ENCODE measurements around the gene TMX4.

Gene TMX4

GRCh38 chr20:8019246-8019997 lies at the start of gene TMX4:
Gene TMX4, minus strand, starts transcription at chr20:8019761. Its CDS starts 148 bp downstream, at chr20:8019613.
- in situ Hi-C loops (cut with HindIII; ENCODE audit: low sequenced_read_pairs): no loop called here

GRCh38 chr20:8067082-8067481 lies 47.5 kb upstream of the TMX4 start:
- in situ Hi-C loops (cut with HindIII; ENCODE audit: low sequenced_read_pairs): no loop called here

GRCh38 chr20:8066662-8067061 lies 47.1 kb upstream of the TMX4 start:
- in situ Hi-C loops (cut with HindIII; ENCODE audit: low sequenced_read_pairs): no loop called here

GRCh38 chr20:8065691-8066090 lies 46.1 kb upstream of the TMX4 start:
- in situ Hi-C loops (cut with HindIII; ENCODE audit: low sequenced_read_pairs): no loop called here

GRCh38 chr20:8062756-8063155 lies 43.2 kb upstream of the TMX4 start:
- in situ Hi-C loops (cut with HindIII; ENCODE audit: low sequenced_read_pairs): no loop called here

- in situ Hi-C loops (cut with HindIII; ENCODE audit: low sequenced_read_pairs): no loop called here
These were observed 42.4 kb upstream of the TMX4 start for GRCh38 chr20:8061861-8062518.

GRCh38 chr20:8060977-8061376 lies 41.4 kb upstream of the TMX4 start:
- in situ Hi-C loops (cut with HindIII; ENCODE audit: low sequenced_read_pairs): no loop called here

- in situ Hi-C loops (cut with HindIII; ENCODE audit: low sequenced_read_pairs): no loop called here
These were observed 38.3 kb upstream of the TMX4 start for GRCh38 chr20:8057871-8058270.

- in situ Hi-C loops (cut with HindIII; ENCODE audit: low sequenced_read_pairs): no loop called here
These were observed 35.5 kb upstream of the TMX4 start for GRCh38 chr20:8055096-8055495.

GRCh38 chr20:8050157-8050837 lies 30.7 kb upstream of the TMX4 start:
- in situ Hi-C loops (cut with HindIII; ENCODE audit: low sequenced_read_pairs): no loop called here

- in situ Hi-C loops (cut with HindIII; ENCODE audit: low sequenced_read_pairs): loop anchor here (25.0 kb wide), 1 partner anchor 338 kb away; no protein-coding TSS in a partner anchor
These were observed 29.7 kb upstream of the TMX4 start for GRCh38 chr20:8049310-8049709.

- in situ Hi-C loops (cut with HindIII; ENCODE audit: low sequenced_read_pairs): loop anchor here (25.0 kb wide), 1 partner anchor 341 kb away; no protein-coding TSS in a partner anchor
These were observed 26.4 kb upstream of the TMX4 start for GRCh38 chr20:8045946-8046345.

- in situ Hi-C loops (cut with HindIII; ENCODE audit: low sequenced_read_pairs): loop anchor here (25.0 kb wide), 1 partner anchor 344 kb away; no protein-coding TSS in a partner anchor
These were observed 24.2 kb upstream of the TMX4 start for GRCh38 chr20:8043687-8044282.

- in situ Hi-C loops (cut with HindIII; ENCODE audit: low sequenced_read_pairs): loop anchor here (25.0 kb wide), 1 partner anchor 348 kb away; no protein-coding TSS in a partner anchor
These were observed 19.5 kb upstream of the TMX4 start for GRCh38 chr20:8039042-8039441.

GRCh38 chr20:8036771-8037170 lies 17.2 kb upstream of the TMX4 start:
- in situ Hi-C loops (cut with HindIII; ENCODE audit: low sequenced_read_pairs): loop anchor here (25.0 kb wide), 1 partner anchor 351 kb away; no protein-coding TSS in a partner anchor

- in situ Hi-C loops (cut with HindIII; ENCODE audit: low sequenced_read_pairs): loop anchor here (25.0 kb wide), 1 partner anchor 354 kb away; no protein-coding TSS in a partner anchor
These were observed 13.7 kb upstream of the TMX4 start for GRCh38 chr20:8033151-8033841.

GRCh38 chr20:8032499-8032898 lies 12.9 kb upstream of the TMX4 start:
- in situ Hi-C loops (cut with HindIII; ENCODE audit: low sequenced_read_pairs): loop anchor here (25.0 kb wide), 1 partner anchor 355 kb away; no protein-coding TSS in a partner anchor

GRCh38 chr20:8031539-8031938 lies 12.0 kb upstream of the TMX4 start:
- in situ Hi-C loops (cut with HindIII; ENCODE audit: low sequenced_read_pairs): loop anchor here (25.0 kb wide), 1 partner anchor 356 kb away; no protein-coding TSS in a partner anchor

- in situ Hi-C loops (cut with HindIII; ENCODE audit: low sequenced_read_pairs): no loop called here
These were observed 2.1 kb upstream of the TMX4 start for GRCh38 chr20:8021541-8022269.

All from DLD1 (cell line).